HEK293T (cell line): ENCODE measurements around the gene CD27.

Source experiments
- ARNT ChIP-seq: fragments of 450-650 bp; IDR thresholded peaks from 2 replicates; pipeline ENCODE4 v1.6.1; 2017; ENCODE audit warnings: mild to moderate bottlenecking
- BHLHE40 ChIP-seq: fragments of 450-650 bp; IDR thresholded peaks from 2 replicates; pipeline ENCODE4 v1.6.1; 2016; ENCODE audit warnings: mild to moderate bottlenecking, moderate library complexity, borderline replicate concordance
- CTBP1 ChIP-seq: fragments of 450-650 bp; IDR thresholded peaks from 2 replicates; pipeline ENCODE4 v1.6.1; 2016; ENCODE audit warnings: borderline replicate concordance
- ELF4 ChIP-seq: fragments of 450-650 bp; IDR thresholded peaks from 2 replicates; pipeline ENCODE4 v1.6.1; 2017; ENCODE audit warnings: antibody characterized with exemption
- FOXK2 ChIP-seq: fragments of 450-650 bp; IDR thresholded peaks from 2 replicates; pipeline ENCODE4 v1.6.1; 2016; ENCODE audit warnings: mild to moderate bottlenecking
- FOXM1 ChIP-seq: fragments of 450-650 bp; IDR thresholded peaks from 2 replicates; pipeline ENCODE4 v1.6.1; 2017; ENCODE audit warnings: mild to moderate bottlenecking, borderline replicate concordance
- HDGF ChIP-seq: fragments of 450-650 bp; IDR thresholded peaks from 2 replicates; pipeline ENCODE4 v1.6.1; 2017; ENCODE audit warnings: antibody characterized with exemption, borderline replicate concordance
- LEF1 ChIP-seq: fragments of 450-650 bp; IDR thresholded peaks from 2 replicates; pipeline ENCODE4 v1.6.1; 2017; ENCODE audit warnings: mild to moderate bottlenecking, borderline replicate concordance
- SP1 ChIP-seq: fragments of 450-650 bp; IDR thresholded peaks from 2 replicates; pipeline ENCODE4 v1.6.1; 2017
- SUZ12 ChIP-seq: fragments of 450-650 bp; IDR thresholded peaks from 2 replicates; pipeline ENCODE4 v1.6.1; 2016; ENCODE audit warnings: mild to moderate bottlenecking
- ZNF384 ChIP-seq: fragments of 450-650 bp; IDR thresholded peaks from 2 replicates; pipeline ENCODE4 v1.6.1; 2016

- TF ChIP-seq SP1 (no peak), SUZ12 (no peak), FOXM1 (no peak), ELF4 (no peak), LEF1 (no peak), HDGF (no peak), ARNT (no peak), ZNF384 (no peak), BHLHE40 (no peak), FOXK2 (no peak), CTBP1 (no peak)
Measured at GRCh38 chr12:6430124-6430989, 14.4 kb upstream of the CD27 start.
